Testis (tissue), 3 donors: Measurements from ENCODE around the gene TAS2R5. TPM values are rescaled to one million over a fixed set of nuclear protein-coding genes. Genes with fewer than 3 reads are reported as not detected.
"Not testable (repeated sequence)": the region's sequence is repeated elsewhere in the genome, so short reads cannot be mapped to it uniquely, and the experiment has no call there.

Experiments used
- DNase-seq: peaks from one replicate; pipeline ENCODE4 v3.0.0-alpha.2; 2019
- H3K27ac ChIP-seq, 2 donors: fragments of 200-600 bp; sonication (generic); one replicate each; pipeline ENCODE4 v1.5.1; 2019
- H3K27me3 ChIP-seq: fragments of 200-600 bp; sonication (generic); one replicate; pipeline ENCODE4 v1.5.1; 2019
- H3K36me3 ChIP-seq: fragments of 200-600 bp; sonication (generic); one replicate; pipeline ENCODE4 v1.5.1; 2017; ENCODE audit warnings: low read depth; ENCODE audit errors: missing control alignments
- H3K4me1 ChIP-seq: fragments of 200-600 bp; sonication (generic); one replicate; pipeline ENCODE4 v1.5.1; 2019
- H3K4me3 ChIP-seq, 2 donors: fragments of 200-600 bp; sonication (generic); one replicate each; pipeline ENCODE4 v1.5.1; 2017 to 2019
- H3K9me3 ChIP-seq: fragments of 200-600 bp; sonication (generic); one replicate; pipeline ENCODE4 v1.5.1; 2017
- POLR2A ChIP-seq: fragments of 450-650 bp; IDR thresholded peaks from one replicate; pipeline ENCODE4 v1.6.1; 2017; ENCODE audit warnings: antibody characterized with exemption, mild to moderate bottlenecking, moderate library complexity
- WGBS, 2 donors: methylation state at CpG; one replicate each; pipeline ENCODE4 v1.1.5; 2018; 5-methylcytosine and 5-hydroxymethylcytosine counted together
- intact Hi-C: fragments of 100-400 bp; cut with DNase I; formaldehyde crosslinking; loops from one replicate; pipeline ENCODE4 v1.15.1; 2023; ENCODE audit warnings: low total_unique reads
- polyA plus RNA-seq: library from polyadenylated mRNA; stranded (reverse); fragments of 350-450 nt; fragmentation: Illumina TruSeq; extraction: RNeasy Lipid Tissue Mini Kit (QIAGEN cat#74804); gene quantifications from one replicate; pipeline ENCODE4 v1.2.3, GENCODE V29; 2014; ENCODE audit warnings: low read depth, low replicate concordance; ENCODE audit not compliant: insufficient read depth
- total RNA-seq, 2 donors: library from RNA; depleted of rRNA; stranded (reverse); fragments of >200 nt; gene quantifications; one replicate each; pipeline ENCODE4 v1.2.3, GENCODE V29; 2016
- TF ChIP-seq, protein P1 (sequence below), 3 experiments: fragments of 450-650 bp in 2 of 3; fragments of 200-600 bp in 1 of 3; sonication (generic) in 1 of 3; IDR thresholded peaks; one replicate each; pipeline ENCODE4 v1.5.1; 2016 to 2019; ENCODE audit warnings: antibody characterized with exemption in 3 of 3, mild to moderate bottlenecking in 2 of 3, moderate library complexity in 1 of 3

TAS2R5 gene
- total and polyA plus RNA-seq, 3 donors from 2014 or later, result 1.6 to 13.4 (median 13.3) TPM

DNA sequence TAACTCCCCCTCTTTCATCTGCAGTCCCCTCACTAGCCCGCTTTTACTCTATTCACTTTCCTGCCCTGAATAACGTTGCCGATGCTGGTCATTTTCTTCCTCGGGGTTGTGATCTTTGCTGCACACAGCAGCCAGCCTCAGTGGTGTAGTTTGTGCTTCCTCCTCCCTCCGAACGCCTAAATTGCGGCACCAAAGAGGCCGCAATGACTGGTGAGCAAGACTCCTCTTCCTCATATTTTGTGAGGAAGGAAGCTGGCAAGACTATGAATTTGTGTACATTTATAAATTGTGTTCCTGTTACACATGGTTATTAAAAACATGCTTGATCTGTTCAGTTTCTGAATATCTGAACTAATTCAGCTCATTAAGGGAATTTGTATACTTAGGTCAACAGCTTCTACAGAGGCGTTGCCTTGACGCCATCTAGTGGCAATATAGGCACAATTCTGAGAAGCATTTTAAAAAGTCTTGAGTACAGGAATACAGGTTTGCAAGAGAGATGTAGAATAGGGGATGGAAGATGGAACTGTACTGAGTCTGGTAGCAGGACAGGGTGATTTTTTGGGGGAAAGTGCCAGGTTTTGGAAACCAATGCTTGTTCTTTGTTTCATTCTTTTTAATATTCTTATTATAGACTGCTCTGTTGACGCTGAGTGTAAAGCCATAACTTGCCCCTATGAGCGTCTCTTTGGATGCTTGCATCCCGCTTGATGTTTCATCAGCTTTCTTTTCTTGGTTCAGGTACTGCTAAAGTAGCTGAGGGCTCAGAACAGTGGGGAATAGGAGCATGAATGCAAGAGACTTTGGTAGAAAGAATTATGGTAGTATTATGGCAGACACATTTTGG is 4.1 kb upstream of the TAS2R5 start:
- Histone ChIP-seq H3K4me1 (no peaks in the 10 kb centered on the region), H3K4me3 (no peak overlapping the region), H3K36me3 (no peaks in the 10 kb centered on the region), H3K27me3 (no peaks in the 10 kb centered on the region), H3K9me3 (no peaks in the 10 kb centered on the region), H3K27ac (no peak overlapping the region)
- 48 to 65% methylated on average over 13 of the region's 13 CpGs for WGBS, 2 donors
- intact Hi-C loops, result no loop called here
- DNase-seq, result peak; percentile 34
- TF ChIP-seq, protein P1, sequence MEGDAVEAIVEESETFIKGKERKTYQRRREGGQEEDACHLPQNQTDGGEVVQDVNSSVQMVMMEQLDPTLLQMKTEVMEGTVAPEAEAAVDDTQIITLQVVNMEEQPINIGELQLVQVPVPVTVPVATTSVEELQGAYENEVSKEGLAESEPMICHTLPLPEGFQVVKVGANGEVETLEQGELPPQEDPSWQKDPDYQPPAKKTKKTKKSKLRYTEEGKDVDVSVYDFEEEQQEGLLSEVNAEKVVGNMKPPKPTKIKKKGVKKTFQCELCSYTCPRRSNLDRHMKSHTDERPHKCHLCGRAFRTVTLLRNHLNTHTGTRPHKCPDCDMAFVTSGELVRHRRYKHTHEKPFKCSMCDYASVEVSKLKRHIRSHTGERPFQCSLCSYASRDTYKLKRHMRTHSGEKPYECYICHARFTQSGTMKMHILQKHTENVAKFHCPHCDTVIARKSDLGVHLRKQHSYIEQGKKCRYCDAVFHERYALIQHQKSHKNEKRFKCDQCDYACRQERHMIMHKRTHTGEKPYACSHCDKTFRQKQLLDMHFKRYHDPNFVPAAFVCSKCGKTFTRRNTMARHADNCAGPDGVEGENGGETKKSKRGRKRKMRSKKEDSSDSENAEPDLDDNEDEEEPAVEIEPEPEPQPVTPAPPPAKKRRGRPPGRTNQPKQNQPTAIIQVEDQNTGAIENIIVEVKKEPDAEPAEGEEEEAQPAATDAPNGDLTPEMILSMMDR (IDR thresholded peaks at IDR 0.05), result peak in 2 of 3 experiments; percentile 45 to 82
- TF ChIP-seq POLR2A, result no peak

DNA sequence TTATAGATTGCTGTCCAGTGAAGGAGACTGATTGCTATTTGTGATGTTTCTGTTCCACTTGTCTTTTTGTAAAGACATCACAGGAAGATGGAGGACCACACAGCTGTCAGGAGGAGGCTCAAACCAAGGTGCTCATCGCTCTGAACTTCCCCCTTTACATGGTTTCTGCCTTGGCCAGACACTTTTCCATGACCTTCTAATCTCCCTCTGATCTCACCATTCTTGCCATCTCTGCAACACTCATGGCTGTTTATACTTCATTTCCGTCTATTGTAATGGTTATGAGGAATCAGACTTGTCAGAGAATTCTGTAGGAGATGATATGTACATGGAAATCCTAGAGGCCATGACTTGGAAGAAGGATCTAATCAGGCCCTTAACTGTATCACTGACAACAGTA is 1.7 kb upstream of the TAS2R5 start:
- no peak for TF ChIP-seq POLR2A
- TF ChIP-seq, protein P1 (IDR thresholded peaks at IDR 0.05), result no peak
- 86 to 95% methylated on average over 2 of the region's 2 CpGs for WGBS, 2 donors
- no peaks in the 10 kb centered on the region for H3K36me3 ChIP-seq
- DNase-seq, result no peak
- no peak overlapping the region for H3K4me3 ChIP-seq
- H3K9me3 ChIP-seq, result no peaks in the 10 kb centered on the region
- no peaks in the 10 kb centered on the region for H3K27me3 ChIP-seq
- no peaks in the 10 kb centered on the region for H3K4me1 ChIP-seq
- intact Hi-C loops, result no loop called here
- H3K27ac ChIP-seq, result no peak overlapping the region

DNA sequence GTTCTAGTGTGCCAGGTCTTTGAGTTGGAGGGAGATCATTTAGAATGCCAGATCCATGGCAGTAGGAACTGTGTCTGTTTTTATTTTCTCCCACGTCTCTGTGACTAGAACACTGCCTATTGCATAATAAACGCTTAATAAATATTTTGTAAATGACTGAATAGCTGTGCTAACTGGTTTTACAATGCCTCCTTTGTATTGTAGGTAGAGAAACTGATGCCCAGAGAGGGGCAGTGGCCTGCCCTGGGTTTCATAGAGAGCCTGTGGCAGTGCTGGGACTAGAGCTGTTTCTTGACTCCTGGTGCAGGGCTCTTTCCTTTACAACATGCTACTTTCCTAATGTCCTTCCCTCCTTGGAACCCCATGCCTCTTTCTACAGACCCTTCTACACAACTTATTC is 2.5 kb downstream of the TAS2R5 start:
- no peaks in the 10 kb centered on the region for H3K36me3 ChIP-seq
- no peaks in the 10 kb centered on the region for H3K4me1 ChIP-seq
- intact Hi-C loops, result no loop called here
- H3K27me3 ChIP-seq, result no peaks in the 10 kb centered on the region
- no peak for DNase-seq
- no peak overlapping the region for H3K4me3 ChIP-seq
- no peaks in the 10 kb centered on the region for H3K9me3 ChIP-seq
- H3K27ac ChIP-seq, result no peak overlapping the region
- TF ChIP-seq POLR2A, result no peak
- TF ChIP-seq, protein P1 (IDR thresholded peaks at IDR 0.05), result no peak
- WGBS, 2 donors, result 73 to 84% methylated on average over 2 of the region's 2 CpGs

DNA sequence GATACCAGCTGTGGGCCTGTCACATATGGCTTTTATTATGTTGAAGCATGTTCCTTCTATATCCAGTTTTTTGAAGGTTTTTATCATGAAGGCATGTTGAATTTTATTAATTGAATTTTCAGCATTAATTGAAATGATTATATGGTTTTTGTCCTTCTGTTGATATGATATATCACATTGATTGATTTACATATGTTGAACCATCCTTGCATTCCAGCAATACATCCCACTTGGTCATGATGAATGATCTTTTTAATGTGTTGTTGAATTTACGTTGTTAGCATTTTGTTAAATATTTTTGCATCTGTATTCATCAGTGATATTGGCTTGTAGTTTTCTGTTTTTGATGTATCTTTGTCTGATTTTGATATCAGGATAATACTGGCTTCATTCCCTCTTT is 30.1 kb downstream of the TAS2R5 start:
- H3K27ac ChIP-seq, result no peak overlapping the region
- no peak for TF ChIP-seq POLR2A
- TF ChIP-seq, protein P1 (IDR thresholded peaks at IDR 0.05), result no peak
- DNase-seq, result no peak
- no peaks in the 10 kb centered on the region for H3K27me3 ChIP-seq
- WGBS, 2 donors, result 88 to 96% methylated on average over 1 of the region's 1 CpG
- intact Hi-C loops, result no loop called here
- H3K36me3 ChIP-seq, result no peaks in the 10 kb centered on the region
- no peak overlapping the region for H3K4me3 ChIP-seq
- no peaks in the 10 kb centered on the region for H3K9me3 ChIP-seq
- H3K4me1 ChIP-seq, result no peaks in the 10 kb centered on the region

GRCh38 chr7:141822432-141822831 is 32.4 kb downstream of the TAS2R5 start:
- H3K36me3 ChIP-seq, intact Hi-C loops: not testable (repeated sequence)

More at GRCh38 chr7:141822432-141822831, 32.4 kb downstream of the TAS2R5 start:
- not testable (repeated sequence) for H3K27me3 ChIP-seq, H3K9me3 ChIP-seq, H3K4me1 ChIP-seq, H3K4me3 ChIP-seq, H3K27ac ChIP-seq, DNase-seq
